GM12891 (cell line): Measurements from ENCODE around the gene GNS.

Experiments used
- DNase-seq: peaks from one replicate; pipeline ENCODE4 v3.0.0; 2011; ENCODE audit warnings: low spot score; ENCODE audit not compliant: insufficient read length
- FAIRE-seq: peaks from 2 replicates; lab custom pipeline; 2011; peaks lifted over from hg19 to GRCh38; lab: Jason Lieb, UNC
- PAX5 ChIP-seq: IDR thresholded peaks from 2 replicates; pipeline ENCODE4 v1.6.1; 2011; ENCODE audit warnings: low read length, moderate library complexity, mild to moderate bottlenecking; ENCODE audit not compliant: insufficient read depth, severe bottlenecking
- POLR2A ChIP-seq: IDR thresholded peaks from 2 replicates; pipeline ENCODE4 v1.6.1; 2011; ENCODE audit warnings: low read depth, low read length, control low read depth
- POLR2AphosphoS5 ChIP-seq: IDR thresholded peaks from 2 replicates; pipeline ENCODE4 v1.6.1; 2011; ENCODE audit warnings: low read depth, low read length, control low read depth
- POU2F2 ChIP-seq: IDR thresholded peaks from 2 replicates; pipeline ENCODE4 v1.6.1; 2011; ENCODE audit warnings: low read depth, mild to moderate bottlenecking, control low read depth, low read length, moderate library complexity
- SPI1 ChIP-seq: IDR thresholded peaks from 2 replicates; pipeline ENCODE4 v1.6.1; 2011; ENCODE audit warnings: low read depth, low read length, control low read depth
- TAF1 ChIP-seq: IDR thresholded peaks from 2 replicates; pipeline ENCODE4 v1.6.1; 2011; ENCODE audit warnings: low read depth, low read length, control low read depth

GNS gene

DNA sequence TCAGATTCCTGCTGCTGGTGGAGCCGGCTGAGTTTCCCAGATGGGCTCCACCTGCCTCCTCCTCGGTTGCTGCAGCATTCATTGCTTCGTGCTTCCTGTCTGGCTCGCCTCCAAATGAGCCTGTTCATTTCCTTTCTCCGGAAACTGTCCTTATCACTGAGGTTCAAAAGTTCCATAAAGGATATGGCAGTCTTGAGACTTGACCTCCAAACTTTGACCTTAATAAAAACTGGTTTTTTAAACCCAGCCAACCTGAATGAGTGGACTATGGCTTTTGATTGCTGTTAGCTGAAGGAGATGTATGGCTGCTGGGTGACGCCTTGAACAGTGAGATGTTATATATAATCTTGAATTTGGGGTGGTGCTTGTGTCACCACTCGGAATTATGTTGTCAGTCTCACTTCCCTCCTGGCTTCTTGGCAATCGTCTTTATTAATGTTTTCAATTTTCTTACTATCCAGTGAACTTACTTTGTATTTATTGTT is 86.2 kb downstream of the GNS start:
- FAIRE-seq (no peak), DNase-seq (no peak)
- TF ChIP-seq SPI1 (peak; percentile 82), POLR2A (no peak), POLR2AphosphoS5 (no peak), PAX5 (no peak), POU2F2 (no peak)

GRCh38 chr12:64671681-64672080 is 87.5 kb downstream of the GNS start:
- no peak for FAIRE-seq
- no peak for TF ChIP-seq POU2F2
- TF ChIP-seq PAX5: no peak
- no peak for TF ChIP-seq POLR2AphosphoS5
- TF ChIP-seq TAF1: no peak
- DNase-seq: no peak

- FAIRE-seq (peak; percentile 47), DNase-seq (no peak)
- TF ChIP-seq POU2F2 (no peak), POLR2AphosphoS5 (no peak)
Measured at GRCh38 chr12:64670919-64671639, 88.1 kb downstream of the GNS start.

DNA sequence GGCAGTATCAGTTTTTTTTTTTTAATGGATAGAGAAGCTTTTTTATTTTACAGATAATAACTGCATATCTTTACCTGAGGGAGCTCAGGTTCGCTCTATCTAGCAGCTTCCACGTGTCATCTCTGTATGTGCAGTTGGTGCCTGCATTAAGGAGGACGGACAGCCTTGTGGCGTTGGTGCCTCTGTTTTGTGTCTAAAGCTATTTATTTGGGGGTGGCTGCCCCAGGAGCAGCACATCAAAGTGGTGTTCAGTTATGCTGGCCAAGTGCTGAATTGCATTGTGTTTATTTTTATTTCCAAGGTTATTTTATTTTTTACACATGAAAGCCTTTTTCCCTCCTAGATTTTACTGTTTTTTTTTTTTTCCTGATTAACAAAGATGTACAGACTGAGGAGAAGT is 89.2 kb downstream of the GNS start:
- TF ChIP-seq TAF1 (no peak), POLR2A (no peak), SPI1 (no peak), POLR2AphosphoS5 (no peak), POU2F2 (no peak), PAX5 (no peak)
- DNase-seq: no peak
- FAIRE-seq: no peak

DNA sequence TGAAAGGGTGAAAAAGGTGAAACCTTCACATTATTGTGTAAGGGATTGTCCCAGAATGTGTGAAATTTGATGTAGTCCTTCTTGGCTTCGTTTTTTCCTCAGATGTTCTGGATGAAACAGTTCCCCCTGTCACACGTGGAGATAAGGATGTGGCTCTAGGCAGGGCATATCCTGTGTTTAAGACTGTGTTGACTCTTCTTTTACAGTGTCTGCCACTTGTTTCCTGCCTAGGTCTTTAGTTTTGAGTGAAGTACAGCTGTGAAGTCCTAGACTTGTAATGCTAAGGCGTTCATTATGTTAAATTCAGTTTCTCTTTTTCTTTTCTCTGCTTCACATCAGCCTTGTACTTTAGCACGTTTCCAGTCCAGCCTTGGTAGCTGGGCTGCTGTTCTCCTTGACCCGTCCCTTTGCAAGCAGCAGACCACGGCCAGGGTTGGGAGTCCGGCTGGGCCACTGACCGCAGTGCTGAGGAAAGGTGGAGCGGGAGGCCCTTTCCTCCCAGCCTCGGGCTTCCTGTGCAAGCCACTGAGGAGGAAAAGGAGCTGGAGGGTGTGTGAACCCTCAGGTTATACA is 89.8 kb downstream of the GNS start:
- no peak for TF ChIP-seq PAX5
- TF ChIP-seq POU2F2: no peak
- no peak for TF ChIP-seq SPI1
- no peak for TF ChIP-seq POLR2AphosphoS5
- no peak for TF ChIP-seq POLR2A
- TF ChIP-seq TAF1: no peak
- FAIRE-seq: peak; percentile 81
- DNase-seq: no peak

GRCh38 chr12:64667793-64668192 is 91.4 kb downstream of the GNS start:
- DNase-seq (no peak), FAIRE-seq (no peak)
- TF ChIP-seq POLR2AphosphoS5: no peak
- TF ChIP-seq TAF1: no peak
- TF ChIP-seq SPI1: no peak
- TF ChIP-seq PAX5: no peak
- no peak for TF ChIP-seq POLR2A
- no peak for TF ChIP-seq POU2F2

DNA sequence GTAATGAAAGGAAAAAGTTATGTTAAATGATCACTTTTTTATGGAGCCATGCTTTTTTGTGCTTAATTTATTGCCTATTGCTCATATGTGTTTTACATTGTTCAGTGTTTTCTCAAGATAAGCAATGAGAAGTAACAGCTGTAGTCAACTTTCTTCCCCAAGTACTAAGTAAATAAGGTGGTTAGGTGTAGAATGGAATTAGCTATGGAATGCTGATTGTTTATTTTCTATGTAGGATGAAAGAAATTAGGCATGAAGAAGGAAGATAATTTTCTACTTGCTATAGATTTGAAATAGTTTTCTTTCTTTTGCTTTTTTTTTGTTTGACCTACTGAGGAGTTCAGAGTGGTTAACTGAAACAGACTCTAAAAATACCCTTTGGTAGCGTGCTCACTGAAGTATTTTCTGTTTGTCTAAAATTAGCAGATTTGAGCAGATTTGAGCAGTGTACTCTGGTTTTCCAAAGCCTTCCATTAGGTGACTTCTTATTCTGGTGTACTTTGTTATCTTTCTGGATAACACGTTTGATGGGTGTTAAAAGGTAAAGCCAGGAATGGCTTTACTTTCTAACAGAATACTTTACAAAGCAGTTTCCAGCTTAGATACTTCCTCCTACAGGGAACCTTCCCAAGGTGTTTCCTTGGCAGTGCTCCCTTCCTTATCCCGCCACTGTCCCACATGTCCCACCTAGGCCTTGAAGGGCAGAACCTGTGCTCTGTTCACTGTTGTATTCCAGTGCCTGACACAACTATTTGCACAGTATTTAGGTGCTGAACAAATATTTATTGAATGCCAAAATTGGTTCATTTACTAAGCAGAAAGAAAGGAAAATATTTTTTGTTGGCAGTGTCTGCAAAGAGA is 92.9 kb downstream of the GNS start:
- no peak for DNase-seq
- FAIRE-seq: no peak
- TF ChIP-seq SPI1: no peak
- TF ChIP-seq POLR2AphosphoS5: no peak

- peak; percentile 57 for FAIRE-seq
- TF ChIP-seq POLR2AphosphoS5 (peak; percentile 87), POU2F2 (no peak), POLR2A (peak; percentile 95)
- no peak for DNase-seq
Measured at GRCh38 chr12:64665514-64665913, 93.7 kb downstream of the GNS start.
